GM12878 (cell line): ENCODE results near the gene ACTG1.

Experiments used
- CEBPB ChIP-seq, 2 experiments: fragments of 150-350 bp in 1 of 2; IDR thresholded peaks; 2 replicates each; pipeline ENCODE4 v1.6.1; 2012 to 2014; ENCODE audit warnings: low read depth in 2 of 2, low read length in 2 of 2, borderline replicate concordance in 1 of 2, inconsistent platforms in 1 of 2
- GATAD2B ChIP-seq: fragments of 450-650 bp; conservative IDR thresholded peaks from 2 replicates; pipeline ENCODE4 v1.6.1; 2017; ENCODE audit warnings: low read depth, mild to moderate bottlenecking, moderate library complexity
- RAD21 ChIP-seq: IDR thresholded peaks from 2 replicates; pipeline ENCODE4 v1.6.1; 2011; ENCODE audit warnings: mild to moderate bottlenecking, low read depth, low read length, moderate library complexity; ENCODE audit not compliant: insufficient read depth
- TCF3 ChIP-seq: IDR thresholded peaks from 2 replicates; pipeline ENCODE4 v1.6.1; 2012; ENCODE audit warnings: low read depth, mild to moderate bottlenecking, low read length, borderline replicate concordance; ENCODE audit not compliant: insufficient read depth
- TF ChIP-seq, protein P1 (sequence below), 3 experiments: IDR thresholded peaks in 2 of 3; conservative IDR thresholded peaks in 1 of 3; 2 replicates each; pipeline ENCODE4 v1.5.1; 2011; ENCODE audit warnings: low read depth in 3 of 3, low read length in 3 of 3, mild to moderate bottlenecking in 3 of 3, control low read depth in 2 of 3, moderate library complexity in 2 of 3, inconsistent platforms in 1 of 3, mixed read lengths in 1 of 3; ENCODE audit not compliant: control insufficient read depth in 2 of 3, insufficient read depth in 1 of 3; ENCODE audit errors: extremely low read depth in 1 of 3

DNA sequence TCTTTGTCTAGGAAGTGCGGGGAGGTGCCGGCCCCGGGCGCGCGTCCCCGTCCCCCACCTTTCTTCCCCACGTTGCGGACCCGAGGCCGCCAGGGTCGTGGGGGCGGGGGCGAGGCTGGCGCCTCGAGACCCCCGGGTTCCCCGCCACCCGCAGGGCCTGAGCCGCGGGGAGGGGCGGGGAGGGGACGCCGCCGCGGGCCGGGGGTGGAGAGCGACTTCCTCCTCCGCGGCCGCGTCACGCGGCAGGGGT, 1.8 kb upstream of the ACTG1 start:
- TF ChIP-seq, protein P1, sequence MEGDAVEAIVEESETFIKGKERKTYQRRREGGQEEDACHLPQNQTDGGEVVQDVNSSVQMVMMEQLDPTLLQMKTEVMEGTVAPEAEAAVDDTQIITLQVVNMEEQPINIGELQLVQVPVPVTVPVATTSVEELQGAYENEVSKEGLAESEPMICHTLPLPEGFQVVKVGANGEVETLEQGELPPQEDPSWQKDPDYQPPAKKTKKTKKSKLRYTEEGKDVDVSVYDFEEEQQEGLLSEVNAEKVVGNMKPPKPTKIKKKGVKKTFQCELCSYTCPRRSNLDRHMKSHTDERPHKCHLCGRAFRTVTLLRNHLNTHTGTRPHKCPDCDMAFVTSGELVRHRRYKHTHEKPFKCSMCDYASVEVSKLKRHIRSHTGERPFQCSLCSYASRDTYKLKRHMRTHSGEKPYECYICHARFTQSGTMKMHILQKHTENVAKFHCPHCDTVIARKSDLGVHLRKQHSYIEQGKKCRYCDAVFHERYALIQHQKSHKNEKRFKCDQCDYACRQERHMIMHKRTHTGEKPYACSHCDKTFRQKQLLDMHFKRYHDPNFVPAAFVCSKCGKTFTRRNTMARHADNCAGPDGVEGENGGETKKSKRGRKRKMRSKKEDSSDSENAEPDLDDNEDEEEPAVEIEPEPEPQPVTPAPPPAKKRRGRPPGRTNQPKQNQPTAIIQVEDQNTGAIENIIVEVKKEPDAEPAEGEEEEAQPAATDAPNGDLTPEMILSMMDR (IDR thresholded peaks at IDR 0.05 in 2 of 3, conservative IDR thresholded peaks at IDR 0.05 in 1 of 3; ENCODE audit: control insufficient read depth in 2 of 3, extremely low read depth in 1 of 3, insufficient read depth in 1 of 3, low read depth in 3 of 3, low read length in 3 of 3), result no peak
- no peak for TF ChIP-seq TCF3
- TF ChIP-seq RAD21, result no peak
- no peak for TF ChIP-seq CEBPB (IDR thresholded peaks at IDR 0.05; ENCODE audit: borderline replicate concordance in 1 of 2, low read depth in 2 of 2, low read length in 2 of 2)
- no peak for TF ChIP-seq GATAD2B
